Hematopoietic multipotent progenitor cell treated with erythropoietin and hydrocortisone succinate and interleukin-3 and kit ligand, for 15 days (in vitro differentiated cells): ENCODE measurements around the gene OSBPL5.

Experiments
- DNase-seq: peaks from one replicate; pipeline ENCODE4 v3.0.0-alpha.2; 2015; ENCODE audit warnings: low spot score

The OSBPL5 gene

GRCh38 chr11:3197878-3198528, 32.9 kb upstream of the OSBPL5 start:
- no peak for DNase-seq

- DNase-seq: no peak
Measured at GRCh38 chr11:3197044-3197695, 32.1 kb upstream of the OSBPL5 start.

GRCh38 chr11:3196161-3197043, 31.3 kb upstream of the OSBPL5 start:
- no peak for DNase-seq

GRCh38 chr11:3195251-3196160, 30.4 kb upstream of the OSBPL5 start:
- DNase-seq: no peak

- no peak for DNase-seq
Measured at GRCh38 chr11:3194016-3194816, 29.1 kb upstream of the OSBPL5 start.

- no peak for DNase-seq
Measured at GRCh38 chr11:3193373-3194015, 28.4 kb upstream of the OSBPL5 start.

- DNase-seq: no peak
Measured at GRCh38 chr11:3192511-3193372, 27.6 kb upstream of the OSBPL5 start.

GRCh38 chr11:3191586-3192324, 26.6 kb upstream of the OSBPL5 start:
- DNase-seq: no peak

GRCh38 chr11:3190600-3190999, 25.5 kb upstream of the OSBPL5 start:
- DNase-seq: no peak

- DNase-seq: no peak
Measured at GRCh38 chr11:3189886-3190583, 24.9 kb upstream of the OSBPL5 start.

- DNase-seq: no peak
Measured at GRCh38 chr11:3189196-3189843, 24.2 kb upstream of the OSBPL5 start.

- no peak for DNase-seq
Measured at GRCh38 chr11:3188496-3189195, 23.5 kb upstream of the OSBPL5 start.

GRCh38 chr11:3186166-3186953, 21.2 kb upstream of the OSBPL5 start:
- DNase-seq: no peak

GRCh38 chr11:3184732-3185347, 19.7 kb upstream of the OSBPL5 start:
- DNase-seq: no peak

GRCh38 chr11:3183523-3183922, 18.4 kb upstream of the OSBPL5 start:
- DNase-seq: no peak

- DNase-seq: no peak
Measured at GRCh38 chr11:3182462-3182852, 17.3 kb upstream of the OSBPL5 start.
